HG03103 (cell line): Measurements from ENCODE around the gene KIF23.

Source experiments
- ATAC-seq: cut with Tn5 transposase; IDR thresholded peaks from one replicate; pipeline ENCODE4 v1.9.1; 2021; ENCODE audit warnings: low read depth; ENCODE audit not compliant: unreplicated experiment

The KIF23 gene

GRCh38 chr15:69482686-69483256 is 68.6 kb downstream of the KIF23 start:
- no peak for ATAC-seq

- no peak for ATAC-seq
Measured at GRCh38 chr15:69484837-69485236, 70.7 kb downstream of the KIF23 start.

GRCh38 chr15:69486481-69487110 is 72.4 kb downstream of the KIF23 start:
- ATAC-seq, result no peak

- ATAC-seq, result no peak
Measured at GRCh38 chr15:69489073-69489571, 75.0 kb downstream of the KIF23 start.

GRCh38 chr15:69490356-69491037 is 76.3 kb downstream of the KIF23 start:
- no peak for ATAC-seq

- no peak for ATAC-seq
Measured at GRCh38 chr15:69491038-69491505, 76.9 kb downstream of the KIF23 start.

- ATAC-seq, result no peak
Measured at GRCh38 chr15:69493406-69493805, 79.3 kb downstream of the KIF23 start.

GRCh38 chr15:69496001-69496400 is 81.9 kb downstream of the KIF23 start:
- no peak for ATAC-seq

- no peak for ATAC-seq
Measured at GRCh38 chr15:69497076-69497475, 82.9 kb downstream of the KIF23 start.

- ATAC-seq, result no peak
Measured at GRCh38 chr15:69497667-69498066, 83.5 kb downstream of the KIF23 start.
